SU-DHL-6 (cell line): ENCODE results near the gene DAAM2.

Experiments used
- H2AFZ ChIP-seq: fragments of 200-600 bp; sonication (generic); 2 replicates; pipeline ENCODE4 v1.6.1; 2014; ENCODE audit warnings: low read depth, mild to moderate bottlenecking, moderate library complexity, mixed read lengths, antibody characterized with exemption, low read length; ENCODE audit not compliant: severe bottlenecking
- H3F3A ChIP-seq: fragments of 200-600 bp; shearing (Covaris generic); 2 replicates; pipeline ENCODE4 v1.6.0; 2016; ENCODE audit warnings: antibody characterized with exemption, mild to moderate bottlenecking; ENCODE audit not compliant: insufficient read depth
- H3K27ac ChIP-seq: fragments of 200-600 bp; sonication (generic); 2 replicates; pipeline ENCODE4 v1.5.1; 2016; ENCODE audit warnings: low read depth, mild to moderate bottlenecking, low read length, moderate library complexity, mixed read lengths
- H3K27me3 ChIP-seq: fragments of 200-600 bp; sonication (generic), shearing (Covaris generic); 2 replicates; pipeline ENCODE4 v1.6.0; 2014; ENCODE audit warnings: mild to moderate bottlenecking, low read length
- H3K36me3 ChIP-seq: fragments of 200-600 bp; sonication (generic); 2 replicates; pipeline ENCODE4 v1.6.1; 2014; ENCODE audit warnings: mild to moderate bottlenecking, low read length, mixed read lengths
- H3K4me2 ChIP-seq: fragments of 300-600, 200-600 bp; shearing (Covaris generic), sonication (generic); 2 replicates; pipeline ENCODE4 v1.6.0; 2014; ENCODE audit warnings: low read length, low read depth, mild to moderate bottlenecking; ENCODE audit not compliant: poor library complexity, severe bottlenecking
- H3K4me3 ChIP-seq: fragments of 200-600 bp; sonication (generic); 2 replicates; pipeline ENCODE4 v1.5.1; 2014; ENCODE audit warnings: antibody characterized with exemption, low read length, mild to moderate bottlenecking, mixed read lengths; ENCODE audit not compliant: insufficient read depth, poor library complexity, severe bottlenecking
- H3K79me2 ChIP-seq: fragments of 200-600 bp; sonication (generic); 2 replicates; pipeline ENCODE4 v1.6.1; 2014; ENCODE audit warnings: mild to moderate bottlenecking, low read length, moderate library complexity; ENCODE audit not compliant: insufficient read depth
- H3K9ac ChIP-seq: fragments of 200-600 bp; sonication (generic); 2 replicates; pipeline ENCODE4 v1.7.0; 2014; ENCODE audit warnings: mild to moderate bottlenecking, low read length
- H3K9me2 ChIP-seq: fragments of 200-600 bp; sonication (generic); replicated peaks from 2 replicates; pipeline ENCODE4 v1.6.1; 2014; ENCODE audit warnings: low read length; ENCODE audit not compliant: insufficient read depth
- H3K9me3 ChIP-seq: fragments of 200-600 bp; sonication (generic); 2 replicates; pipeline ENCODE4 v1.6.1; 2014; ENCODE audit warnings: low read length, mixed read lengths; ENCODE audit not compliant: insufficient read depth
- H4K20me1 ChIP-seq: fragments of 200-600 bp; sonication (generic); 2 replicates; pipeline ENCODE4 v1.6.1; 2014; ENCODE audit warnings: low read depth, mild to moderate bottlenecking, antibody characterized with exemption, low read length, moderate library complexity, mixed read lengths
- CTCF ChIP-seq: fragments of 200-600 bp; sonication (generic); IDR thresholded peaks from one replicate; pipeline ENCODE4 v1.5.1; 2017; ENCODE audit warnings: antibody characterized with exemption, mild to moderate bottlenecking, low read length, moderate library complexity; ENCODE audit not compliant: insufficient read depth, poor library complexity, severe bottlenecking
- EZH2phosphoT487 ChIP-seq: fragments of 200-600 bp; sonication (generic), shearing (Covaris generic); conservative IDR thresholded peaks from 2 replicates; pipeline ENCODE4 v1.6.1; 2018; ENCODE audit warnings: mild to moderate bottlenecking, antibody characterized with exemption, low read length, moderate library complexity, mixed read lengths

Gene DAAM2

GRCh38 chr6:39791850-39792539, at the start of gene DAAM2:
Gene DAAM2, plus strand, starts transcription at chr6:39792376. Its CDS starts 63,927 bp downstream, at chr6:39856303.
- Histone ChIP-seq H3K9ac (no peak within 1 kb of the TSS), H3F3A (no peaks in the 10 kb centered on the region), H4K20me1 (no peaks in the 10 kb centered on the region), H3K79me2 (no peaks in the 10 kb centered on the region), H3K9me3 (no peaks in the 10 kb centered on the region), H3K4me2 (no peak within 1 kb of the TSS), H3K27me3 (no peaks in the 10 kb centered on the region), H3K4me3 (no peak within 1 kb of the TSS), H3K27ac (no peak within 1 kb of the TSS), H3K36me3 (no peaks in the 10 kb centered on the region), H2AFZ (no peak within 1 kb of the TSS), H3K9me2 (no peaks in the 10 kb centered on the region)
- TF ChIP-seq EZH2phosphoT487 (no peak), CTCF (no peak)

DNA sequence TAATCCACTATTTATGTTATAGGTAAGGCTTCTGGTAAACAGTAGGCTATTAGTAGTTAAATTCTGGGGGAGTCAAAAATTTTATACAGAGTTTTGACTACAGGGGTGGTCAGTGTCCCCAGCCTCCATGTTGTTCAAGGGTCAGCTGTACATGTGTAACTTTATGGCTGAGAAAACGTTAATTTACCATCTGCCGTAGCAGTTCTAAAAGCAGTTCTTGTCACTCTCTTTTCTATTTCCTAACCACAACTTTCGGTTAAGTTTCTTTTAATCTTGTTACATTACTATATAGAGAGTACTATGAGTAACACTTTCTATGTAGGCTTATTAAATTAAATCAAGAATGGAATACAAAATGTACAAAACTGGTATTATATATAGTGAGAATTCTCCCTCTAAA, 45.4 kb upstream of the DAAM2 start:
- Histone ChIP-seq H4K20me1 (no peaks in the 10 kb centered on the region), H3K79me2 (no peaks in the 10 kb centered on the region), H3K27me3 (no peaks in the 10 kb centered on the region), H3K36me3 (no peaks in the 10 kb centered on the region), H3K9ac (no peak overlapping the region), H3K9me2 (no peaks in the 10 kb centered on the region; the same call in 1 of the 2 replicates), H2AFZ (no peak overlapping the region), H3K9me3 (no peaks in the 10 kb centered on the region), H3K27ac (no peak overlapping the region), H3K4me2 (no peak overlapping the region), H3K4me3 (no peak overlapping the region), H3F3A (no peaks in the 10 kb centered on the region)
- TF ChIP-seq CTCF (no peak), EZH2phosphoT487 (no peak)

- no peak overlapping the region for H3K4me2 ChIP-seq
- H3K79me2 ChIP-seq: no peaks in the 10 kb centered on the region
- H3K9ac ChIP-seq: no peak overlapping the region
- H3K9me3 ChIP-seq: no peaks in the 10 kb centered on the region
- H3K36me3 ChIP-seq: no peaks in the 10 kb centered on the region
- H3F3A ChIP-seq: no peaks in the 10 kb centered on the region
- H3K27me3 ChIP-seq: no peaks in the 10 kb centered on the region
- no peaks in the 10 kb centered on the region for H3K9me2 ChIP-seq
- H4K20me1 ChIP-seq: no peaks in the 10 kb centered on the region
- no peak overlapping the region for H2AFZ ChIP-seq
- no peak overlapping the region for H3K4me3 ChIP-seq
- no peak for TF ChIP-seq EZH2phosphoT487
- no peak for TF ChIP-seq CTCF
- H3K27ac ChIP-seq: no peak overlapping the region
These were observed 39.1 kb upstream of the DAAM2 start for GRCh38 chr6:39752835-39753724.
